ENCODE measurements around the gene ARNT2.
A peak's percentile ranks its signal among the peaks of the same experiment; 100 is the strongest.

Gene ARNT2

GRCh38 chr15:80442728-80443403, 38.7 kb downstream of the ARNT2 start:
- DNase-seq (ENCODE audit: low read depth): no peak

- no peak for DNase-seq (ENCODE audit: low read depth)
Observed at GRCh38 chr15:80444680-80445251, 40.6 kb downstream of the ARNT2 start.

- DNase-seq (ENCODE audit: low read depth): no peak
Observed at GRCh38 chr15:80445300-80446041, 41.3 kb downstream of the ARNT2 start.

- DNase-seq (ENCODE audit: low read depth): no peak
Observed at GRCh38 chr15:80447077-80447476, 42.9 kb downstream of the ARNT2 start.

GRCh38 chr15:80449825-80450224, 45.6 kb downstream of the ARNT2 start:
- no peak for DNase-seq (ENCODE audit: low read depth)

GRCh38 chr15:80450811-80451321, 46.7 kb downstream of the ARNT2 start:
- no peak for DNase-seq (ENCODE audit: low read depth)

- no peak for DNase-seq (ENCODE audit: low read depth)
Observed at GRCh38 chr15:80452166-80452565, 48.0 kb downstream of the ARNT2 start.

- DNase-seq (ENCODE audit: low read depth): peak; percentile 38
Observed at GRCh38 chr15:80455051-80455648, 51.0 kb downstream of the ARNT2 start.

GRCh38 chr15:80455668-80456442, 51.7 kb downstream of the ARNT2 start:
- peak; percentile 96 for DNase-seq (ENCODE audit: low read depth)

- DNase-seq (ENCODE audit: low read depth): peak; percentile 72
Observed at GRCh38 chr15:80456517-80457492, 52.6 kb downstream of the ARNT2 start.

- DNase-seq (ENCODE audit: low read depth): no peak
Observed at GRCh38 chr15:80457896-80458295, 53.7 kb downstream of the ARNT2 start.

- DNase-seq (ENCODE audit: low read depth): no peak
Observed at GRCh38 chr15:80458580-80458979, 54.4 kb downstream of the ARNT2 start.

GRCh38 chr15:80459380-80459779, 55.2 kb downstream of the ARNT2 start:
- DNase-seq (ENCODE audit: low read depth): no peak

- DNase-seq (ENCODE audit: low read depth): no peak
Observed at GRCh38 chr15:80459818-80460217, 55.6 kb downstream of the ARNT2 start.

- DNase-seq (ENCODE audit: low read depth): no peak
Observed at GRCh38 chr15:80461356-80462095, 57.3 kb downstream of the ARNT2 start.

- DNase-seq (ENCODE audit: low read depth): no peak
Observed at GRCh38 chr15:80462111-80462510, 57.9 kb downstream of the ARNT2 start.

GRCh38 chr15:80462836-80463512, 58.8 kb downstream of the ARNT2 start:
- no peak for DNase-seq (ENCODE audit: low read depth)

GRCh38 chr15:80464951-80465625, 60.9 kb downstream of the ARNT2 start:
- DNase-seq (ENCODE audit: low read depth): peak; percentile 71

GRCh38 chr15:80465626-80466005, 61.4 kb downstream of the ARNT2 start:
- no peak for DNase-seq (ENCODE audit: low read depth)
